Esophagus (tissue), 2 donors: ENCODE results near the gene RDX. TPM values are rescaled to one million over a fixed set of nuclear protein-coding genes. Genes with fewer than 3 reads are reported as not detected.

Experiments
- H3K27ac ChIP-seq, 2 donors: one replicate each; pipeline ENCODE4 v1.5.1; 2013; ENCODE audit warnings: low read depth in 2 of 2, mild to moderate bottlenecking in 2 of 2, inconsistent platforms in 1 of 2, low read length in 1 of 2, moderate library complexity in 1 of 2
- H3K27me3 ChIP-seq, 2 donors: one replicate each; pipeline ENCODE4 v1.6.1; 2013; ENCODE audit warnings: low read length in 2 of 2, control low read depth in 1 of 2, mild to moderate bottlenecking in 1 of 2; ENCODE audit not compliant: insufficient read depth in 2 of 2, control insufficient read depth in 1 of 2
- H3K36me3 ChIP-seq, 2 donors: one replicate each; pipeline ENCODE4 v1.6.1; 2013; ENCODE audit warnings: low read length in 1 of 2; ENCODE audit not compliant: control insufficient read depth in 2 of 2, insufficient read depth in 2 of 2
- H3K4me1 ChIP-seq, 2 donors: one replicate each; pipeline ENCODE4 v1.6.1; 2013; ENCODE audit warnings: low read length in 1 of 2; ENCODE audit not compliant: control insufficient read depth in 2 of 2, insufficient read depth in 2 of 2
- H3K4me3 ChIP-seq, 2 donors: one replicate each; pipeline ENCODE4 v1.5.1; 2013; ENCODE audit warnings: low read length in 2 of 2, mild to moderate bottlenecking in 2 of 2, low read depth in 1 of 2, moderate library complexity in 1 of 2
- H3K9me3 ChIP-seq, 2 donors: one replicate each; pipeline ENCODE4 v1.6.1; 2013; ENCODE audit warnings: mild to moderate bottlenecking in 2 of 2, low read depth in 1 of 2, low read length in 1 of 2, moderate library complexity in 1 of 2; ENCODE audit not compliant: control insufficient read depth in 2 of 2, insufficient read depth in 1 of 2
- WGBS, 2 donors: extraction: QIAGEN DNeasy Blood & Tissue Kit; methylation state at CpG; one replicate each; pipeline ENCODE4 v1.1.7; 2013; 5-methylcytosine and 5-hydroxymethylcytosine counted together
- polyA plus RNA-seq, 2 donors: library from polyadenylated mRNA; stranded (reverse); fragments of 200-250 nt; gene quantifications; one replicate each; pipeline ENCODE4 v1.2.3, GENCODE V29; 2013
- donor health status: healthy with polysubstance abuse.
- donor health status: Bipolar disorder and iron deficiency.

RDX gene
- polyA plus RNA-seq, 2 donors, result 14.4 to 15.9 TPM

GRCh38 chr11:110131386-110132123 is 164.9 kb downstream of the RDX start:
- no peaks in the 10 kb centered on the region for H3K27me3 ChIP-seq
- no peaks in the 10 kb centered on the region for H3K9me3 ChIP-seq
- no peaks in the 10 kb centered on the region for H3K4me1 ChIP-seq
- 62 to 63% methylated on average over 6 of the region's 6 CpGs for WGBS, 2 donors
- H3K27ac ChIP-seq, result no peak overlapping the region
- H3K4me3 ChIP-seq, result no peak overlapping the region
- H3K36me3 ChIP-seq, result no peaks in the 10 kb centered on the region

GRCh38 chr11:110130642-110131238 is 165.7 kb downstream of the RDX start:
- Histone ChIP-seq H3K4me1 (no peaks in the 10 kb centered on the region), H3K36me3 (no peaks in the 10 kb centered on the region), H3K27me3 (no peaks in the 10 kb centered on the region), H3K27ac (no peak overlapping the region), H3K4me3 (no peak overlapping the region), H3K9me3 (no peaks in the 10 kb centered on the region)
- 54 to 55% methylated on average over 10 of the region's 10 CpGs for WGBS, 2 donors

- WGBS, 2 donors, result 25 to 26% methylated on average over 2 of the region's 2 CpGs
- no peaks in the 10 kb centered on the region for H3K9me3 ChIP-seq
- H3K27ac ChIP-seq, result no peak overlapping the region
Measured at GRCh38 chr11:110128161-110128560, 168.3 kb downstream of the RDX start.

GRCh38 chr11:110126936-110127335 is 169.5 kb downstream of the RDX start:
- Histone ChIP-seq H3K27me3 (no peaks in the 10 kb centered on the region), H3K9me3 (no peaks in the 10 kb centered on the region)
- WGBS, 2 donors, result 93% methylated on average over 4 of the region's 4 CpGs

More at GRCh38 chr11:110128161-110128560, 168.3 kb downstream of the RDX start:
- H3K36me3 ChIP-seq, result no peaks in the 10 kb centered on the region
- no peaks in the 10 kb centered on the region for H3K4me1 ChIP-seq
- no peak overlapping the region for H3K4me3 ChIP-seq
- no peaks in the 10 kb centered on the region for H3K27me3 ChIP-seq

GRCh38 chr11:110125632-110126031 is 170.8 kb downstream of the RDX start:
- no peaks in the 10 kb centered on the region for H3K4me1 ChIP-seq
- 93 to 95% methylated on average over 4 of the region's 4 CpGs for WGBS, 2 donors
- no peaks in the 10 kb centered on the region for H3K9me3 ChIP-seq
- H3K36me3 ChIP-seq, result no peaks in the 10 kb centered on the region
- no peak overlapping the region for H3K4me3 ChIP-seq
- H3K27me3 ChIP-seq, result no peaks in the 10 kb centered on the region
- no peak overlapping the region for H3K27ac ChIP-seq

More at GRCh38 chr11:110126936-110127335, 169.5 kb downstream of the RDX start:
- H3K4me1 ChIP-seq, result no peaks in the 10 kb centered on the region
- no peak overlapping the region for H3K27ac ChIP-seq
- no peak overlapping the region for H3K4me3 ChIP-seq
- H3K36me3 ChIP-seq, result no peaks in the 10 kb centered on the region

Other genes with a start within 250 kb of the RDX start
- gene ZC3H12C, start 203.2 kb downstream of the RDX start, polyA plus RNA-seq, result under 1 TPM; 0.66 to 0.77 TPM
- 1 to 10 TPM; 8.0 to 9.4 TPM for gene FDX1, start 133.3 kb upstream of the RDX start, polyA plus RNA-seq